GM21723 (cell line): Measurements from ENCODE around the gene TRPT1.

Experiments used
- ATAC-seq: cut with Tn5 transposase; IDR thresholded peaks from one replicate; pipeline ENCODE4 v1.9.1; 2021; ENCODE audit warnings: mild to moderate bottlenecking, moderate library complexity; ENCODE audit not compliant: unreplicated experiment

The TRPT1 gene

GRCh38 chr11:64210301-64211020 lies 15.5 kb downstream of the TRPT1 start:
- no peak for ATAC-seq

- ATAC-seq, result no peak
Observed at GRCh38 chr11:64209563-64209843, 16.5 kb downstream of the TRPT1 start.

- no peak for ATAC-seq
Observed at GRCh38 chr11:64208796-64209562, 17.0 kb downstream of the TRPT1 start.

GRCh38 chr11:64208086-64208795 lies 17.7 kb downstream of the TRPT1 start:
- no peak for ATAC-seq

GRCh38 chr11:64207256-64208085 lies 18.5 kb downstream of the TRPT1 start:
- ATAC-seq, result peak; percentile 58

GRCh38 chr11:64206457-64207255 lies 19.3 kb downstream of the TRPT1 start, which contains the start of gene FERMT3:
Gene FERMT3 (plus strand): TSS chr11:64206721. CDS start chr11:64207365, 644 bp downstream.
- ATAC-seq, result peak; percentile 4

- ATAC-seq, result no peak
Observed at GRCh38 chr11:64204464-64204989, 21.5 kb downstream of the TRPT1 start.

GRCh38 chr11:64204080-64204440 lies 21.9 kb downstream of the TRPT1 start:
- ATAC-seq, result no peak

GRCh38 chr11:64203421-64204079 lies 22.4 kb downstream of the TRPT1 start:
- ATAC-seq, result no peak

GRCh38 chr11:64202992-64203391 lies 23.0 kb downstream of the TRPT1 start:
- ATAC-seq, result no peak

- no peak for ATAC-seq
Observed at GRCh38 chr11:64201543-64201942, 24.4 kb downstream of the TRPT1 start.

GRCh38 chr11:64198511-64198910 lies 27.5 kb downstream of the TRPT1 start:
- ATAC-seq, result no peak

- no peak for ATAC-seq
Observed at GRCh38 chr11:64196626-64197025, 29.4 kb downstream of the TRPT1 start.

GRCh38 chr11:64192434-64192833 lies 33.6 kb downstream of the TRPT1 start:
- ATAC-seq, result no peak

GRCh38 chr11:64186492-64187165 lies 39.4 kb downstream of the TRPT1 start:
- ATAC-seq, result no peak

GRCh38 chr11:64185693-64186491 lies 40.1 kb downstream of the TRPT1 start, which contains the start of gene STIP1:
Gene STIP1 (plus strand): TSS chr11:64186171. CDS start chr11:64186262, 91 bp downstream.
- ATAC-seq, result peak; percentile 84

- ATAC-seq, result peak; percentile 26
Observed at GRCh38 chr11:64185175-64185692, 40.8 kb downstream of the TRPT1 start.

- no peak for ATAC-seq
Observed at GRCh38 chr11:64183890-64184289, 42.1 kb downstream of the TRPT1 start.
